ENCODE results near the gene TNK1. TPM values are rescaled to one million over a fixed set of nuclear protein-coding genes. Genes with fewer than 3 reads are reported as not detected.

Gene TNK1
- total and polyA plus RNA-seq, 7 donors, result 2.1 to 14.6 (median 5.4) TPM

DNA sequence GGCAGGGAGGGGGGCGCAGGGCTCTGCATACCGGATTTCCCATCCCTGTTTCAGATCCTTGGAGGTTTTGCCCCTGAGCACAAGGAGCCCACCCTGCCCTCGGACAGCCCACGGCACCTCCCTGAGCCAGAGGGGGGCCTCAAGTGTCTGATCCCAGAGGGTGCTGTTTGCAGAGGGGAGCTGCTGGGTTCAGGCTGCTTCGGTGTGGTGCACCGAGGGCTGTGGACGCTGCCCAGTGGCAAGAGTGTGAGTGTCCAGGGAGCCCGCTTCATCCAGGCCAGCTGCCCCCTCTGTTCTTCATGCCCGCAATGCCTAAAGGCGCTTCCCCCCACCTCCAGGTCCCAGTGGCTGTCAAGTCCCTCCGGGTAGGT, 2.5 kb downstream of the TNK1 start:
- H3K4me3 ChIP-seq, result peak overlapping the region in 3 of 4 donors; percentile 39 to 49 (median 48)
- H3K27ac ChIP-seq, result peak overlapping the region in 1 of 4 donors; percentile 48
- no peak for DNase-seq
- no peak for TF ChIP-seq EP300 (IDR thresholded peaks at IDR 0.05)
- no peak for TF ChIP-seq POLR2A (IDR thresholded peaks at IDR 0.05)
- TF ChIP-seq POLR2AphosphoS5 (IDR thresholded peaks at IDR 0.05), result no peak
- intact Hi-C loops (cut with DNase I), result loop anchor here (5.0 kb wide), 1 partner anchor 179 kb away; the partner anchor contains the start of gene SENP3
- H3K36me3 ChIP-seq, result peaks cover 0 to 8% (median 2%) of the 10 kb centered on the region in 4 donors
- no peaks in the 10 kb centered on the region for H3K9me3 ChIP-seq
- peaks cover 2 to 34% (median 30%) of the 10 kb centered on the region in 4 donors for H3K4me1 ChIP-seq
- 87 to 94% methylated on average over 11 of the region's 11 CpGs for WGBS, 2 donors
- no peaks in the 10 kb centered on the region for H3K27me3 ChIP-seq

DNA sequence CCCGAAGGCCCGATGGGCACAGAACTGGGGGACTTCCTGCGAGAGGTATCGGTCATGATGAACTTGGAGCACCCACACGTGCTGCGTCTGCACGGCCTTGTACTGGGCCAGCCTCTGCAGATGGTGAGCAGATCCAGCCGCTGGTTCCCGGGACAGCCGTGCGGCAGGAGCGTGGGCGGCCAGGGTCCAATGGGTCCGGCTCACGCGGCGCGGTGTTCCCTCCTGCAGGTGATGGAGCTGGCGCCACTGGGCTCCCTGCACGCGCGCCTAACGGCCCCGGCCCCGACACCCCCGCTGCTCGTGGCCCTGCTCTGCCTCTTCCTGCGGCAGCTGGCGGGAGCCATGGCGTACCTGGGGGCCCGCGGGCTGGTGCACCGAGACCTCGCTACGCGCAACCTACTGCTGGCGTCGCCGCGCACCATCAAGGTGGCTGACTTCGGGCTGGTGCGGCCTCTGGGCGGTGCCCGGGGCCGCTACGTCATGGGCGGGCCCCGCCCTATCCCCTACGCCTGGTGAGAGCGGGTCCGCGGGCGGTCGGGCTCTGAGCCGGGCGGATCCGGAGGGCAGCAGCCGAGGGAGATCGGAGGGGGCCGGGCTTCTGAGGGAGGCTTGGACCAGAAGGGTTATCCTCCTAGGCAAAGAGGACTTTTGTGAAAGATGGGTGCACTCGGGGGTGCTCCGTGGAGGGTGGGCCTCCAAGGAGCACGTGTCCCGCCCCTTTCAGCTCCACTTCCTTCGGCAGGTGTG, 3.0 kb downstream of the TNK1 start:
- H3K9me3 ChIP-seq, result no peaks in the 10 kb centered on the region
- H3K4me1 ChIP-seq, result peaks cover 2 to 34% (median 30%) of the 10 kb centered on the region in 4 donors
- intact Hi-C loops (cut with DNase I), result loop anchor here (5.0 kb wide), 1 partner anchor 178 kb away; the partner anchor contains the start of gene SENP3
- peak overlapping the region; percentile 12 to 49 (median 44) for H3K4me3 ChIP-seq
- no peaks in the 10 kb centered on the region for H3K27me3 ChIP-seq
- H3K27ac ChIP-seq, result peak overlapping the region; percentile 48 to 55 (median 50)
- WGBS, 2 donors, result 33 to 77% methylated on average over 65 of the region's 65 CpGs
- peaks cover 0 to 11% (median 3%) of the 10 kb centered on the region in 4 donors for H3K36me3 ChIP-seq
- DNase-seq, result peak; percentile 72
- peak in 2 of 4 donors; percentile 7 to 21 for TF ChIP-seq POLR2AphosphoS5 (IDR thresholded peaks at IDR 0.05)
- TF ChIP-seq, protein P1, sequence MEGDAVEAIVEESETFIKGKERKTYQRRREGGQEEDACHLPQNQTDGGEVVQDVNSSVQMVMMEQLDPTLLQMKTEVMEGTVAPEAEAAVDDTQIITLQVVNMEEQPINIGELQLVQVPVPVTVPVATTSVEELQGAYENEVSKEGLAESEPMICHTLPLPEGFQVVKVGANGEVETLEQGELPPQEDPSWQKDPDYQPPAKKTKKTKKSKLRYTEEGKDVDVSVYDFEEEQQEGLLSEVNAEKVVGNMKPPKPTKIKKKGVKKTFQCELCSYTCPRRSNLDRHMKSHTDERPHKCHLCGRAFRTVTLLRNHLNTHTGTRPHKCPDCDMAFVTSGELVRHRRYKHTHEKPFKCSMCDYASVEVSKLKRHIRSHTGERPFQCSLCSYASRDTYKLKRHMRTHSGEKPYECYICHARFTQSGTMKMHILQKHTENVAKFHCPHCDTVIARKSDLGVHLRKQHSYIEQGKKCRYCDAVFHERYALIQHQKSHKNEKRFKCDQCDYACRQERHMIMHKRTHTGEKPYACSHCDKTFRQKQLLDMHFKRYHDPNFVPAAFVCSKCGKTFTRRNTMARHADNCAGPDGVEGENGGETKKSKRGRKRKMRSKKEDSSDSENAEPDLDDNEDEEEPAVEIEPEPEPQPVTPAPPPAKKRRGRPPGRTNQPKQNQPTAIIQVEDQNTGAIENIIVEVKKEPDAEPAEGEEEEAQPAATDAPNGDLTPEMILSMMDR (IDR thresholded peaks at IDR 0.05), result no peak
- TF ChIP-seq EP300 (IDR thresholded peaks at IDR 0.05), result no peak
- no peak for TF ChIP-seq POLR2A (IDR thresholded peaks at IDR 0.05)

DNA sequence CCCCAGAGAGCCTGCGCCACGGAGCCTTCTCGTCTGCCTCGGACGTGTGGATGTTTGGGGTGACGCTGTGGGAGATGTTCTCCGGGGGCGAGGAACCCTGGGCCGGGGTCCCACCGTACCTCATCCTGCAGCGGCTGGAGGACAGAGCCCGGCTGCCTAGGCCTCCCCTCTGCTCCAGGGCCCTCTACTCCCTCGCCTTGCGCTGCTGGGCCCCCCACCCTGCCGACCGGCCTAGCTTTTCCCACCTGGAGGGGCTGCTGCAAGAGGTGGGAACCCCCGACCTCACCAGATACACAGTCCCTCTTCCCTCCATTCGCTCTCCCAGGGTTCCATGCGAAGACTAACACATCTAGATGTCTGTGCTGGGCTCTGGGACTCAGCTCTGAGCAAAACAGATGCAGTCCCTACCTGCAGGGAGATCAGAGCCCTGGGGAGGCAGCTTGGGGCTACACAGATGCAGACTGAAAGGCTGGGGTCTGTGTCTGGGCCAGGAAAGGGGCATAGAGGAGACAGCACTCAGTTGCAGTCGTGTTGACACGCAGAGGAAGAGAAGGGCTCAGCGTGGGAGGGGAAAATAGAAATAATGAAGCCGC, 3.7 kb downstream of the TNK1 start:
- WGBS, 2 donors, result 60 to 87% methylated on average over 23 of the region's 23 CpGs
- no peaks in the 10 kb centered on the region for H3K27me3 ChIP-seq
- H3K27ac ChIP-seq, result peak overlapping the region; percentile 48 to 55 (median 50)
- no peaks in the 10 kb centered on the region for H3K9me3 ChIP-seq
- peak overlapping the region in 3 of 4 donors; percentile 39 to 49 (median 48) for H3K4me3 ChIP-seq
- no peak for TF ChIP-seq EP300 (IDR thresholded peaks at IDR 0.05)
- TF ChIP-seq, protein P1 (IDR thresholded peaks at IDR 0.05), result no peak
- no peak for TF ChIP-seq POLR2A (IDR thresholded peaks at IDR 0.05)
- TF ChIP-seq POLR2AphosphoS5 (IDR thresholded peaks at IDR 0.05), result no peak
- DNase-seq, result no peak
- intact Hi-C loops (cut with DNase I), result loop anchor here (5.0 kb wide), 1 partner anchor 178 kb away; the partner anchor contains the start of gene SENP3
- peaks cover 0 to 18% (median 7%) of the 10 kb centered on the region in 4 donors for H3K36me3 ChIP-seq
- H3K4me1 ChIP-seq, result peaks cover 2 to 34% (median 30%) of the 10 kb centered on the region in 4 donors

DNA sequence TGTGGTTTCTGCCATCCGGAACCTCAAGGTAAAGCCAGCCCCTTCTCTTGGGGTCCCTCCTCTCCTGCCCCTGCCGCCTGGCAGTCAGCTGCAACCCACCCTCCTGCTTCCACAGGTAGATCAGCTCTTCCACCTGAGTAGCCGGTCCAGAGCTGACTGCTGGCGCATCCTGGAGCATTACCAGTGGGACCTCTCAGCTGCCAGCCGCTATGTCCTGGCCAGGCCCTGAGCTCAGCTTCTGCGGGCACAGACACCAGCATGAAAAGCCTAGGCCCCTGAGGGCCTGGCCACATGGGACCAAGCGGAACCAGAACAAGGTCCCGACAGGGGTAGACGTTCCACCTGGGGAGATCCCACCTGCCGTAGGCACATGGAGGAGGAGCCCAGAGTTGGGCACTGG, 8.0 kb downstream of the TNK1 start:
- WGBS, 2 donors, result 96 to 97% methylated on average over 10 of the region's 10 CpGs

More for the DNA sequence above, 8.0 kb downstream of the TNK1 start:
- TF ChIP-seq POLR2AphosphoS5 (IDR thresholded peaks at IDR 0.05) (no peak), EP300 (IDR thresholded peaks at IDR 0.05) (no peak), POLR2A (IDR thresholded peaks at IDR 0.05) (no peak)
- TF ChIP-seq, protein P1 (IDR thresholded peaks at IDR 0.05), result no peak
- H3K4me1 ChIP-seq, result peaks cover 2 to 19% (median 16%) of the 10 kb centered on the region in 4 donors
- no peak for DNase-seq
- H3K27ac ChIP-seq, result no peak overlapping the region
- peaks cover 0 to 41% (median 12%) of the 10 kb centered on the region in 4 donors for H3K36me3 ChIP-seq
- H3K9me3 ChIP-seq, result no peaks in the 10 kb centered on the region
- H3K27me3 ChIP-seq, result no peaks in the 10 kb centered on the region
- intact Hi-C loops (cut with DNase I), result no loop called here
- H3K4me3 ChIP-seq, result no peak overlapping the region
